HEK293 (cell line): ENCODE measurements around the gene VOPP1.

ENCODE experiments used
- GLI4 ChIP-seq: fragments of 450-650 bp; formaldehyde crosslinking; IDR thresholded peaks from 2 replicates; pipeline ENCODE4 v1.5.1; 2016; ENCODE audit warnings: missing biosample characterization, missing genetic modification characterization
- ZNF514 ChIP-seq: fragments of 450-650 bp; formaldehyde crosslinking; IDR thresholded peaks from 2 replicates; pipeline ENCODE4 v1.5.1; 2016; ENCODE audit warnings: missing biosample characterization, missing genetic modification characterization
- ZNF785 ChIP-seq: fragments of 450-650 bp; formaldehyde crosslinking; IDR thresholded peaks from 2 replicates; pipeline ENCODE4 v1.5.1; 2016; ENCODE audit warnings: missing biosample characterization, missing genetic modification characterization
- TF ChIP-seq, protein P1 (sequence below): fragments of 450-650 bp; formaldehyde crosslinking; IDR thresholded peaks from 2 replicates; pipeline ENCODE4 v1.5.1; 2016; ENCODE audit warnings: missing biosample characterization, missing genetic modification characterization
- TF ChIP-seq, protein P2 (sequence below): IDR thresholded peaks from 2 replicates; pipeline ENCODE4 v1.6.1; 2011; ENCODE audit warnings: mild to moderate bottlenecking, low read depth, low read length, borderline replicate concordance
- TF ChIP-seq, protein P3 (sequence below): fragments of 450-650 bp; formaldehyde crosslinking; IDR thresholded peaks from 2 replicates; pipeline ENCODE4 v1.5.1; 2016; ENCODE audit warnings: missing biosample characterization, missing genetic modification characterization, low read depth

DNA sequence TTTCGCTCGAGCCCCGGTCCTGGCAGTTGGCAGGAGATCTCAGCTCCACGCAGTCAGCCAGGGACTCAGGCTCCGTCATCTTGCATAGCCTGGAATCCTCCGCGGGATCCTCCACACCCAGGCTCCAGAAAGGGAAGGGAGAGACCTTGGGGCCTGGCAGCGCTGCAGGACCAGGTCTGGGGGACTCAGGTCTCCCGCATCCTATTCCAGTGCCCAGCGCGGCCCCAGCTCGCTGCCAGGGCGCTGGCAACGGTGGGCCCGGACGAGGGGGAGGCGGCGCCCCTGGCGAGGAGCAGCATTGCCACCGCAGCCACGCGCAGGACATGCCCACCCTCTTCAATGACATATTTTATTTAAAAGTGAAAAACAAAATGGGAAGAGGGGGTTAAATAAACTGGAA lies 123.8 kb downstream of the VOPP1 start:
- TF ChIP-seq, protein P1, sequence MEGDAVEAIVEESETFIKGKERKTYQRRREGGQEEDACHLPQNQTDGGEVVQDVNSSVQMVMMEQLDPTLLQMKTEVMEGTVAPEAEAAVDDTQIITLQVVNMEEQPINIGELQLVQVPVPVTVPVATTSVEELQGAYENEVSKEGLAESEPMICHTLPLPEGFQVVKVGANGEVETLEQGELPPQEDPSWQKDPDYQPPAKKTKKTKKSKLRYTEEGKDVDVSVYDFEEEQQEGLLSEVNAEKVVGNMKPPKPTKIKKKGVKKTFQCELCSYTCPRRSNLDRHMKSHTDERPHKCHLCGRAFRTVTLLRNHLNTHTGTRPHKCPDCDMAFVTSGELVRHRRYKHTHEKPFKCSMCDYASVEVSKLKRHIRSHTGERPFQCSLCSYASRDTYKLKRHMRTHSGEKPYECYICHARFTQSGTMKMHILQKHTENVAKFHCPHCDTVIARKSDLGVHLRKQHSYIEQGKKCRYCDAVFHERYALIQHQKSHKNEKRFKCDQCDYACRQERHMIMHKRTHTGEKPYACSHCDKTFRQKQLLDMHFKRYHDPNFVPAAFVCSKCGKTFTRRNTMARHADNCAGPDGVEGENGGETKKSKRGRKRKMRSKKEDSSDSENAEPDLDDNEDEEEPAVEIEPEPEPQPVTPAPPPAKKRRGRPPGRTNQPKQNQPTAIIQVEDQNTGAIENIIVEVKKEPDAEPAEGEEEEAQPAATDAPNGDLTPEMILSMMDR (tag by site-specific recombination), result no peak
- TF ChIP-seq, protein P2, sequence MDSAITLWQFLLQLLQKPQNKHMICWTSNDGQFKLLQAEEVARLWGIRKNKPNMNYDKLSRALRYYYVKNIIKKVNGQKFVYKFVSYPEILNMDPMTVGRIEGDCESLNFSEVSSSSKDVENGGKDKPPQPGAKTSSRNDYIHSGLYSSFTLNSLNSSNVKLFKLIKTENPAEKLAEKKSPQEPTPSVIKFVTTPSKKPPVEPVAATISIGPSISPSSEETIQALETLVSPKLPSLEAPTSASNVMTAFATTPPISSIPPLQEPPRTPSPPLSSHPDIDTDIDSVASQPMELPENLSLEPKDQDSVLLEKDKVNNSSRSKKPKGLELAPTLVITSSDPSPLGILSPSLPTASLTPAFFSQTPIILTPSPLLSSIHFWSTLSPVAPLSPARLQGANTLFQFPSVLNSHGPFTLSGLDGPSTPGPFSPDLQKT, result no peak
- TF ChIP-seq ZNF785 (tag by site-specific recombination) (no peak), ZNF514 (tag by site-specific recombination) (no peak), GLI4 (tag by site-specific recombination) (no peak)
- TF ChIP-seq, protein P3, sequence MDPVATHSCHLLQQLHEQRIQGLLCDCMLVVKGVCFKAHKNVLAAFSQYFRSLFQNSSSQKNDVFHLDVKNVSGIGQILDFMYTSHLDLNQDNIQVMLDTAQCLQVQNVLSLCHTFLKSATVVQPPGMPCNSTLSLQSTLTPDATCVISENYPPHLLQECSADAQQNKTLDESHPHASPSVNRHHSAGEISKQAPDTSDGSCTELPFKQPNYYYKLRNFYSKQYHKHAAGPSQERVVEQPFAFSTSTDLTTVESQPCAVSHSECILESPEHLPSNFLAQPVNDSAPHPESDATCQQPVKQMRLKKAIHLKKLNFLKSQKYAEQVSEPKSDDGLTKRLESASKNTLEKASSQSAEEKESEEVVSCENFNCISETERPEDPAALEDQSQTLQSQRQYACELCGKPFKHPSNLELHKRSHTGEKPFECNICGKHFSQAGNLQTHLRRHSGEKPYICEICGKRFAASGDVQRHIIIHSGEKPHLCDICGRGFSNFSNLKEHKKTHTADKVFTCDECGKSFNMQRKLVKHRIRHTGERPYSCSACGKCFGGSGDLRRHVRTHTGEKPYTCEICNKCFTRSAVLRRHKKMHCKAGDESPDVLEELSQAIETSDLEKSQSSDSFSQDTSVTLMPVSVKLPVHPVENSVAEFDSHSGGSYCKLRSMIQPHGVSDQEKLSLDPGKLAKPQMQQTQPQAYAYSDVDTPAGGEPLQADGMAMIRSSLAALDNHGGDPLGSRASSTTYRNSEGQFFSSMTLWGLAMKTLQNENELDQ, result no peak
